SU-DHL-6 (cell line): ENCODE data around the gene ATP5PB.

Source experiments
- H2AFZ ChIP-seq: fragments of 200-600 bp; sonication (generic); 2 replicates; pipeline ENCODE4 v1.6.1; 2014; ENCODE audit warnings: low read depth, mild to moderate bottlenecking, moderate library complexity, mixed read lengths, antibody characterized with exemption, low read length; ENCODE audit not compliant: severe bottlenecking
- H3F3A ChIP-seq: fragments of 200-600 bp; shearing (Covaris generic); 2 replicates; pipeline ENCODE4 v1.6.0; 2016; ENCODE audit warnings: antibody characterized with exemption, mild to moderate bottlenecking; ENCODE audit not compliant: insufficient read depth
- H3K27ac ChIP-seq: fragments of 200-600 bp; sonication (generic); 2 replicates; pipeline ENCODE4 v1.5.1; 2016; ENCODE audit warnings: low read depth, mild to moderate bottlenecking, low read length, moderate library complexity, mixed read lengths
- H3K27me3 ChIP-seq: fragments of 200-600 bp; sonication (generic), shearing (Covaris generic); 2 replicates; pipeline ENCODE4 v1.6.0; 2014; ENCODE audit warnings: mild to moderate bottlenecking, low read length
- H3K36me3 ChIP-seq: fragments of 200-600 bp; sonication (generic); 2 replicates; pipeline ENCODE4 v1.6.1; 2014; ENCODE audit warnings: mild to moderate bottlenecking, low read length, mixed read lengths
- H3K4me2 ChIP-seq: fragments of 300-600, 200-600 bp; shearing (Covaris generic), sonication (generic); 2 replicates; pipeline ENCODE4 v1.6.0; 2014; ENCODE audit warnings: low read length, low read depth, mild to moderate bottlenecking; ENCODE audit not compliant: poor library complexity, severe bottlenecking
- H3K4me3 ChIP-seq: fragments of 200-600 bp; sonication (generic); 2 replicates; pipeline ENCODE4 v1.5.1; 2014; ENCODE audit warnings: antibody characterized with exemption, low read length, mild to moderate bottlenecking, mixed read lengths; ENCODE audit not compliant: insufficient read depth, poor library complexity, severe bottlenecking
- H3K79me2 ChIP-seq: fragments of 200-600 bp; sonication (generic); 2 replicates; pipeline ENCODE4 v1.6.1; 2014; ENCODE audit warnings: mild to moderate bottlenecking, low read length, moderate library complexity; ENCODE audit not compliant: insufficient read depth
- H3K9ac ChIP-seq: fragments of 200-600 bp; sonication (generic); 2 replicates; pipeline ENCODE4 v1.7.0; 2014; ENCODE audit warnings: mild to moderate bottlenecking, low read length
- H3K9me2 ChIP-seq: fragments of 200-600 bp; sonication (generic); replicated peaks from 2 replicates; pipeline ENCODE4 v1.6.1; 2014; ENCODE audit warnings: low read length; ENCODE audit not compliant: insufficient read depth
- H3K9me3 ChIP-seq: fragments of 200-600 bp; sonication (generic); 2 replicates; pipeline ENCODE4 v1.6.1; 2014; ENCODE audit warnings: low read length, mixed read lengths; ENCODE audit not compliant: insufficient read depth
- H4K20me1 ChIP-seq: fragments of 200-600 bp; sonication (generic); 2 replicates; pipeline ENCODE4 v1.6.1; 2014; ENCODE audit warnings: low read depth, mild to moderate bottlenecking, antibody characterized with exemption, low read length, moderate library complexity, mixed read lengths
- EZH2phosphoT487 ChIP-seq: fragments of 200-600 bp; sonication (generic), shearing (Covaris generic); conservative IDR thresholded peaks from 2 replicates; pipeline ENCODE4 v1.6.1; 2018; ENCODE audit warnings: mild to moderate bottlenecking, antibody characterized with exemption, low read length, moderate library complexity, mixed read lengths
- TF ChIP-seq, protein P1 (sequence below): fragments of 200-600 bp; sonication (generic); IDR thresholded peaks from one replicate; pipeline ENCODE4 v1.5.1; 2017; ENCODE audit warnings: antibody characterized with exemption, mild to moderate bottlenecking, low read length, moderate library complexity; ENCODE audit not compliant: insufficient read depth, poor library complexity, severe bottlenecking

Gene ATP5PB

DNA sequence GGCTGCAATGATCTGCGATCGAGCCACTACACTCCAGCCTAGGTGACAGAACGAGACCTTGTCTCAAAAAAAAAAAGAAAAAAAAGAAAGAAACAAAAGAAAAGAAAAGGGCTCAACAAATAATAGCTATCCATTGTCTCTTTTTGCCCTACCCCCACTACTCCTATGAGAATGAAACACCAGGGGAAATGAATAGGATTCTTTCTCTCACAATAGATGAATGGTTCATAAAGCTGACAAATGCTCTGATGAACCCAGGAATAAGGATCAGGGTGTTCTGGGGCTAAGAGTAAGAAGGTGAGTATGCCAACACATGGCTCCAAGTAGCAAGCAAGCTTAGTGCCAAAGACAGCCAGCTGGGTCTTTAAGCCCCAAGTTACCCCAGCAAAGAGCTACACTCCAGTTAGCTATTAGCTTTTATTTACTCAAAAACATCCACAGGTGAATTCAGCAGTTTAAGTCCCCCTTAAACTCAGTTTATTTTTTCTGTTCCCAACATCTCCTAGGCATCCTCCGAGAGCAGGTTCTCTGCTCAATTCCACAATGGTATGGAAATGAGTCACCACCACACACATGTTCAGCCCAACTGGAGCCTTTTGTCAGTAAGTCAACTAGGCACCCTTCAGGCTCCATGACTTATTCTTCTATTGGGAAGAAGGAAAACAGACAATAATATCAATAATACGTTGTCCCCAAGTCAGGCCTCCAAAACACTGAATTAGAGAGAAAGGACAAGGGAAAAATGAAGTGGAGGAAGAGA lies 49.9 kb downstream of the ATP5PB start:
- Histone ChIP-seq H3K9ac (no peak overlapping the region), H3K36me3 (no peaks in the 10 kb centered on the region), H3K9me2 (no peaks in the 10 kb centered on the region), H3K4me3 (no peak overlapping the region), H3K79me2 (no peaks in the 10 kb centered on the region), H3K27me3 (no peaks in the 10 kb centered on the region), H3K27ac (no peak overlapping the region), H3K9me3 (no peaks in the 10 kb centered on the region), H3K4me2 (no peak overlapping the region), H3F3A (0 out of 2 replicates have a peak, but pooled peaks cover 2% of the 10 kb centered on the region), H4K20me1 (no peaks in the 10 kb centered on the region), H2AFZ (no peak overlapping the region)
- TF ChIP-seq, protein P1, sequence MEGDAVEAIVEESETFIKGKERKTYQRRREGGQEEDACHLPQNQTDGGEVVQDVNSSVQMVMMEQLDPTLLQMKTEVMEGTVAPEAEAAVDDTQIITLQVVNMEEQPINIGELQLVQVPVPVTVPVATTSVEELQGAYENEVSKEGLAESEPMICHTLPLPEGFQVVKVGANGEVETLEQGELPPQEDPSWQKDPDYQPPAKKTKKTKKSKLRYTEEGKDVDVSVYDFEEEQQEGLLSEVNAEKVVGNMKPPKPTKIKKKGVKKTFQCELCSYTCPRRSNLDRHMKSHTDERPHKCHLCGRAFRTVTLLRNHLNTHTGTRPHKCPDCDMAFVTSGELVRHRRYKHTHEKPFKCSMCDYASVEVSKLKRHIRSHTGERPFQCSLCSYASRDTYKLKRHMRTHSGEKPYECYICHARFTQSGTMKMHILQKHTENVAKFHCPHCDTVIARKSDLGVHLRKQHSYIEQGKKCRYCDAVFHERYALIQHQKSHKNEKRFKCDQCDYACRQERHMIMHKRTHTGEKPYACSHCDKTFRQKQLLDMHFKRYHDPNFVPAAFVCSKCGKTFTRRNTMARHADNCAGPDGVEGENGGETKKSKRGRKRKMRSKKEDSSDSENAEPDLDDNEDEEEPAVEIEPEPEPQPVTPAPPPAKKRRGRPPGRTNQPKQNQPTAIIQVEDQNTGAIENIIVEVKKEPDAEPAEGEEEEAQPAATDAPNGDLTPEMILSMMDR = no peak
- TF ChIP-seq EZH2phosphoT487 = no peak

DNA sequence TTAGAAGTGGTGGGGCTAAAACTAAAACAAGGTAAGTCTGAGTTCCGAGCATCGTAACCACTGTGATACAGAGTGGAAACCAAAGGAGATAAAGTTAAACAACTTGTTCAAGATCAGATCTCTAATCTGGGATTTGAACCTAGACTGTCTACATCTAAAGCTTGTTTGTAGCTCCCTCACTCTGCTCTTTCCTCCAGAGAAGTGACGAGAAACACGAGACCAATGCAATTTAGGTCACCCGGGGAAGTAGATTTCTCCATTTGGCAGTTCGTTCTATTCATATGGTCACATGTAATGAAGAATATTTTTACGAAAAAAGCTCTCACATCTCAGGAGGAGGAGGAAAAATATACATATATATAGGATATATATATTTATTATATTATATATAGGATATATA lies 52.4 kb downstream of the ATP5PB start:
- H3K79me2 ChIP-seq = no peaks in the 10 kb centered on the region

DNA sequence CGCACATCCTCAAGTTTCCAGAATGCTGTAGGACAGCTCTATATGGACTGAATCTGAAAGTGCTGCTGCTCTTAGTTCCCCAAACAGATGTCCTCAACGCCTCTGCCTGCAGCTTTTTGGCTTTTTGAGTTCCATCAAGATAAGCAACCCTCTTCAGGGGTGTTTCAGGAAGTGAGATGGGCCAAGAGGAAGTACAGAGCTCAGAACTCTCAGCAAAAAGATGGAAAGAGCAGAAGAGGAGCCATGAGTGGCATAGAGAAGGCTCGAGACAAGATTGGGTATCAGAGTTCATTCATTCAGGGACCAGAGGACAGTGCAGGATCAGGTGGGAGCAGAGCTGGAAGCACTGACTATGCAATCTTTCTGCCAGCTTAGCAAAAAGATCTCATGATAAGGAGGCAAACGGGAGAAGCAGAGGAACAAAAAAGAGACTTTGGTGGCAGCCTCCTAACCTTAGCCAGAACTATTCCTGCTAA lies 54.4 kb downstream of the ATP5PB start, which contains the start of the genes ADORA3 and TMIGD3:
Gene ADORA3 (minus strand): TSS at position 49 of the 476 bp plus-strand sequence. CDS start 279 bp downstream, outside the sequence.
Gene TMIGD3 (minus strand): TSS at position 49 of the 476 bp plus-strand sequence. CDS start 279 bp downstream, outside the sequence.
- TF ChIP-seq, protein P1 = no peak
- TF ChIP-seq EZH2phosphoT487 = no peak
- H3K4me2 ChIP-seq = peak within 1 kb of the TSS; percentile 11
- no peaks in the 10 kb centered on the region for H3K36me3 ChIP-seq
- H3K9me3 ChIP-seq = no peaks in the 10 kb centered on the region
- peaks cover 24% of the 10 kb centered on the region for H3F3A ChIP-seq
- H2AFZ ChIP-seq = peak within 1 kb of the TSS; percentile 82
- H3K4me3 ChIP-seq = no peak within 1 kb of the TSS
- H4K20me1 ChIP-seq = no peaks in the 10 kb centered on the region
- no peak within 1 kb of the TSS for H3K9ac ChIP-seq
- no peaks in the 10 kb centered on the region for H3K9me2 ChIP-seq
- H3K27ac ChIP-seq = no peak within 1 kb of the TSS
- no peaks in the 10 kb centered on the region for H3K79me2 ChIP-seq
- no peaks in the 10 kb centered on the region for H3K27me3 ChIP-seq

More for the DNA sequence above, 52.4 kb downstream of the ATP5PB start:
- H3K36me3 ChIP-seq = no peaks in the 10 kb centered on the region
- H3K9me2 ChIP-seq = no peaks in the 10 kb centered on the region
- no peak overlapping the region for H2AFZ ChIP-seq
- H3K4me3 ChIP-seq = no peak overlapping the region
- no peaks in the 10 kb centered on the region for H4K20me1 ChIP-seq
- TF ChIP-seq EZH2phosphoT487 = no peak
- TF ChIP-seq, protein P1 = no peak
- H3F3A ChIP-seq = peaks cover 11% of the 10 kb centered on the region
- no peaks in the 10 kb centered on the region for H3K9me3 ChIP-seq
- H3K4me2 ChIP-seq = no peak overlapping the region
- H3K9ac ChIP-seq = no peak overlapping the region
- H3K27me3 ChIP-seq = no peaks in the 10 kb centered on the region
- no peak overlapping the region for H3K27ac ChIP-seq
